Measurements from ENCODE around the gene MAP3K4. TPM values are rescaled to one million over a fixed set of nuclear protein-coding genes. Genes with fewer than 3 reads are reported as not detected.

The MAP3K4 gene
- total RNA-seq, 3 donors from 2014 or later = 32.8 to 58.3 (median 34.7) TPM

DNA sequence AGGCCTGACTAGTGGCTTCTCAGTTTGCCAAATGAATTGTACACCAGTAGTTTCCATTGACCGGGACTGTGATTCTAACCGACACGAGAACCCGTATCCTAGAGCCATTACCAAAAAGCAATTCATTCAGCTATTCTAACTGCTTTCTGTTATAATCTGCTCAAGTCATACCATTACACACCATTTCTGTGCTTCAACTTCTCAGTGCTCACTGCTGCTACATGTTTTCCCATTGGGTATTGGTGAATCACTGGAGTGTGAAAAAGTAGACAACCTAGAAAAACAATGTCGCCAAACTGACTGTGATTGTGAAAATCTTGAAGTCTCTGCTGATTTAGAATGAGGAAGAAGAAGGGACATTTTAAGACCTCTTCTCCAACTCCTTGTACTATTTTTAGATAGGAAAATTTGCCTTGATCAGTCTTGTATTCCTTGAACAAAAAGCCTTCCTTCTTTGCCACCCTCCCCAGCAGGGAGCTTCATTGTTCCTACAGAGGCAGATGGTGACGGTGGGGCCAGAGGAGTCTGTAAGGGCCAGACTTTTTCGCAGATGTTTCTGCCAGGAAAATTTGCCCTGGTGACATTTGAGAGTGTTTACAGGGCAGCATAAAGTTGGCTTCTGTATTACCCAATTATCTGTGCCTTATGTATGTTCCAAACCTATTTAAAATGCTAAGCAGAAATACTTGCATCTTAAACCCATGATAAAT is 31.7 kb upstream of the MAP3K4 start:
- TF ChIP-seq, protein P1, sequence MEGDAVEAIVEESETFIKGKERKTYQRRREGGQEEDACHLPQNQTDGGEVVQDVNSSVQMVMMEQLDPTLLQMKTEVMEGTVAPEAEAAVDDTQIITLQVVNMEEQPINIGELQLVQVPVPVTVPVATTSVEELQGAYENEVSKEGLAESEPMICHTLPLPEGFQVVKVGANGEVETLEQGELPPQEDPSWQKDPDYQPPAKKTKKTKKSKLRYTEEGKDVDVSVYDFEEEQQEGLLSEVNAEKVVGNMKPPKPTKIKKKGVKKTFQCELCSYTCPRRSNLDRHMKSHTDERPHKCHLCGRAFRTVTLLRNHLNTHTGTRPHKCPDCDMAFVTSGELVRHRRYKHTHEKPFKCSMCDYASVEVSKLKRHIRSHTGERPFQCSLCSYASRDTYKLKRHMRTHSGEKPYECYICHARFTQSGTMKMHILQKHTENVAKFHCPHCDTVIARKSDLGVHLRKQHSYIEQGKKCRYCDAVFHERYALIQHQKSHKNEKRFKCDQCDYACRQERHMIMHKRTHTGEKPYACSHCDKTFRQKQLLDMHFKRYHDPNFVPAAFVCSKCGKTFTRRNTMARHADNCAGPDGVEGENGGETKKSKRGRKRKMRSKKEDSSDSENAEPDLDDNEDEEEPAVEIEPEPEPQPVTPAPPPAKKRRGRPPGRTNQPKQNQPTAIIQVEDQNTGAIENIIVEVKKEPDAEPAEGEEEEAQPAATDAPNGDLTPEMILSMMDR (IDR thresholded peaks at IDR 0.05) = no peak
- ATAC-seq (no peak), DNase-seq (no peak)
- no peaks in the 10 kb centered on the region for H3K36me3 ChIP-seq (ENCODE audit: low read depth)
- no peaks in the 10 kb centered on the region for H3K4me1 ChIP-seq (ENCODE audit: low read depth)
- no peak overlapping the region for H3K4me3 ChIP-seq
- intact Hi-C loops (cut with DNase I, micrococcal nuclease) = no loop called here
- H3K9me3 ChIP-seq = no peaks in the 10 kb centered on the region

DNA sequence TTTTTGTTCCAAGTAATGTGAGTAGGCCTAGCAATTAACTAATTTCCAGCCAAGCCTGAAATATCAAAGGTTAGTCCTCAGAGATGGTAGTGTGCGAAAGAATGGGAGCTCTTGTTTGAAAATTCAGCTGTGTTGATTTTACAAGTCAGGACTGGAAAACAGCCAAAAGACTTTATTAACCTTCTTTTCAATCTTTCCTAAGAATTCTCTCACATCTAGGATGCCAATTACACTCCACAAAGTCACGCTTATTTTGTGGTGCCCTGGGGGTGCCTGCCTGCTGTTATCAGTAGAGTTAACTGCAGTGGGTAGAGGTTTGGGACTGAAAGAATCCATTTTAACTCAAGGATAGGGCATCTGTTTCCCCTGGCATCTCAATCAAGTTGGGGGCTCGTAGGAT is 30.7 kb upstream of the MAP3K4 start:
- TF ChIP-seq, protein P1 (IDR thresholded peaks at IDR 0.05) = no peak
- no peaks in the 10 kb centered on the region for H3K4me1 ChIP-seq (ENCODE audit: low read depth)
- no peaks in the 10 kb centered on the region for H3K36me3 ChIP-seq (ENCODE audit: low read depth)
- intact Hi-C loops (cut with DNase I, micrococcal nuclease) = no loop called here
- DNase-seq (no peak), ATAC-seq (no peak)
- H3K9me3 ChIP-seq = no peaks in the 10 kb centered on the region
- no peak overlapping the region for H3K4me3 ChIP-seq

DNA sequence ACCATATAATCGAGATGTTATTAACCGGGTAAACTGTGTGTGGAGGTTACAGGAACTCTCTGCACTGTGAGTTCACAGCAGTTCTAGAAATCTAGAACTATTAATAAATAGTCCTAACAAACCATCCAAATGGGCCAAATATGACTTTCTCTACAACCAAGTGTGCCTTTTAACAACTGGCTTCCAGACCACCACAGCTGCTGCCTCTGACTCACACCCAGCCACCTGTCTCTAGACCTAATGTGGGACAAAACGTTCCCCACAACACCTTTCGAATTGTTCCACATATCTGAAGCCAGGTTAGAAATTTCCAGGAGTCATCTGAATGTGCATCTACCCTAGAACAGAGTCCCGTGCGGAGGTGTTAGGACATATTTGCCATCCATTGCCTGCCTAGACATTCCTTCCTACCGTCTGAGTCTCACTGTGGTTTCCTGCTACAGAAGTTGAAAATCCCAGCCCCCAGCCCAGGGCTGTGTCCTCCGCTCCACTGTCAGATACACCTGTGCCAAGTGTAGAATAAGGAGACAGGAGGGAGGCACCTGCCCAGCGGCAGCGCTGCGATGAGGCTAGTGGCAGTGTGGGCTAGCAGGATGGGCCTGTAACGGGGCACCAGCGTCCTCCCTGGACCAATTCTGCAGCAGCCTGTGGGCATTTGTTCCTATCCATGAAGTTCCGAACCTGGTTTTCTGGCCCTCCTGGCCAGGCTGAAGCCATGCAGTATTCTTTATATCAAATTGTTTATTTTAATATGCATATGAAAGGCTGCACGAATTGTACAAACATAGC is 28.5 kb upstream of the MAP3K4 start:
- Histone ChIP-seq H3K9me3 (no peaks in the 10 kb centered on the region), H3K36me3 (ENCODE audit: low read depth) (no peaks in the 10 kb centered on the region), H3K4me3 (no peak overlapping the region), H3K4me1 (ENCODE audit: low read depth) (no peaks in the 10 kb centered on the region)
- DNase-seq (no peak), ATAC-seq (no peak)
- intact Hi-C loops (cut with DNase I, micrococcal nuclease) = no loop called here
- TF ChIP-seq, protein P1 (IDR thresholded peaks at IDR 0.05) = no peak

DNA sequence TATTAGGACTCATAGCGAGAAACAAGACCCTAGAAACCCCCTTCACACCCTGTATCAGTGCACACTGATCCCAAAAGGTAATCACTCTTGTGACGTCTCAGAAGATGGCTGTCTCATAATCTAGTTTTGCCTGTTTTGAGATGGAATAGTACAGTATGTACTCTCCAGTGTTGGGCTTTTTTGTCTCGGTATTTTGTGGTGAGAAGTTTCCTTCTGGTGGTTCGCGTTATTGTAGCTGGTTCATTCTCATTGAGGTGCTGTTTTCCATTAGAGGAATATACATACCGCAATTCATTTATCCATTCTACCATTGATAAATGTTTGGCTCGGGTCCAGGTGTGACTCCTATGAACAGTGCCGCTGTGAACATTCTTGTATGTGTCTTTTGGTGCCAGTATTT is 27.9 kb upstream of the MAP3K4 start:
- Histone ChIP-seq H3K9me3 (no peaks in the 10 kb centered on the region), H3K36me3 (ENCODE audit: low read depth) (no peaks in the 10 kb centered on the region), H3K4me1 (ENCODE audit: low read depth) (no peaks in the 10 kb centered on the region), H3K4me3 (no peak overlapping the region)
- DNase-seq = no peak
- intact Hi-C loops (cut with DNase I, micrococcal nuclease) = no loop called here
- TF ChIP-seq, protein P1 (IDR thresholded peaks at IDR 0.05) = no peak
- ATAC-seq = no peak

DNA sequence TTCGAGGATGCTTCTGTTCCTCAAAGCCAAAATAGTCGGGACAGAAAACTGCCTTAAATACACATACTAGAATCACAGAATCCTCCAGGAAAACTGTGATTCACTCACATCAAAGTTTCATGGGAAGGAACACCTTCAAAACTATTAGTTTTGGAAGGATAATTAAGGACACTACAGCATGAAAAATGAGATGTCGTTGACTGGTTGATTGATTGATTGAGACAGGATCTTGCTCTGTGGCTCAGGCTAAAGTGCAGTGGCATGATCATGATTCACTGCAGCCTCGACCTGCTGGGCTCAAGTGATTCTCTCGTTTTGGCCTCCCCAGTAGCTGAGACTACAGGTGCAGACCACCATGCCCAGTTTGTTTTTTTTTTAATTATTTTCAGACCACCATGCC is 25.7 kb upstream of the MAP3K4 start:
- Histone ChIP-seq H3K4me3 (no peak overlapping the region), H3K9me3 (no peaks in the 10 kb centered on the region), H3K36me3 (ENCODE audit: low read depth) (no peaks in the 10 kb centered on the region), H3K4me1 (ENCODE audit: low read depth) (no peaks in the 10 kb centered on the region)
- intact Hi-C loops (cut with DNase I, micrococcal nuclease) = no loop called here
- no peak for DNase-seq
- TF ChIP-seq, protein P1 (IDR thresholded peaks at IDR 0.05) = no peak
- no peak for ATAC-seq
